A673 (cell line): ENCODE data around the gene ADARB2.

Source experiments
- CTCF ChIP-seq: fragments of 300-800, 200-600 bp; sonication (generic); conservative IDR thresholded peaks from 2 replicates; pipeline ENCODE4 v1.5.1; 2017; ENCODE audit warnings: low read depth, mild to moderate bottlenecking, antibody characterized with exemption, low read length, moderate library complexity, mixed read lengths
- EZH2 ChIP-seq: fragments of 200-600 bp; sonication (generic); IDR thresholded peaks from 2 replicates; pipeline ENCODE4 v1.6.1; 2017; ENCODE audit warnings: borderline replicate concordance, low read depth, mild to moderate bottlenecking, mixed read lengths, antibody characterized with exemption, low read length; ENCODE audit not compliant: poor library complexity, severe bottlenecking

- TF ChIP-seq CTCF (no peak), EZH2 (no peak)
Observed at GRCh38 chr10:1370298-1370697, 367.0 kb downstream of the ADARB2 start.
